Ascending aorta (tissue), 2 donors: ENCODE data around the gene ADK. TPM values are rescaled to one million over a fixed set of nuclear protein-coding genes. Genes with fewer than 3 reads are reported as not detected.
"Not testable (repeated sequence)": the region's sequence is repeated elsewhere in the genome, so short reads cannot be mapped to it uniquely, and the experiment has no call there.

Experiments used
- DNase-seq, 2 donors: peaks; one replicate each; pipeline ENCODE4 v3.0.0-alpha.2; 2019; ENCODE audit warnings: low spot score in 2 of 2
- H3K27ac ChIP-seq, 2 donors: fragments of 200-600 bp; sonication (generic); one replicate each; pipeline ENCODE4 v1.5.1; 2016 to 2017; ENCODE audit warnings: mild to moderate bottlenecking in 1 of 2
- H3K27me3 ChIP-seq: fragments of 200-600 bp; sonication (generic); one replicate; pipeline ENCODE4 v1.5.1; 2017
- H3K36me3 ChIP-seq, 2 donors: fragments of 200-600 bp; sonication (generic); one replicate each; pipeline ENCODE4 v1.5.1; 2016
- H3K4me1 ChIP-seq, 2 donors: fragments of 200-600 bp; sonication (generic); one replicate each; pipeline ENCODE4 v1.5.1; 2016 to 2017; ENCODE audit warnings: mild to moderate bottlenecking in 1 of 2
- H3K4me3 ChIP-seq, 2 donors: fragments of 200-600 bp; sonication (generic); one replicate each; pipeline ENCODE4 v1.5.1; 2016 to 2017; ENCODE audit warnings: mild to moderate bottlenecking in 1 of 2
- H3K9me3 ChIP-seq, 2 donors: fragments of 200-600 bp; sonication (generic); one replicate each; pipeline ENCODE4 v1.5.1; 2016
- intact Hi-C: fragments of 100-400 bp; cut with DNase I; formaldehyde crosslinking; loops from one replicate; pipeline ENCODE4 v1.15.1; 2023
- total RNA-seq: library from RNA; depleted of rRNA; stranded (reverse); fragments of >200 nt; gene quantifications from one replicate; pipeline ENCODE4 v1.1.0, GENCODE V29; 2016
- TF ChIP-seq, protein P1 (sequence below), 3 experiments: fragments of 200-600 bp in 2 of 3; fragments of 450-650 bp in 1 of 3; sonication (generic) in 2 of 3; IDR thresholded peaks; one replicate each; pipeline ENCODE4 v1.5.1; 2016 to 2019; ENCODE audit warnings: antibody characterized with exemption in 3 of 3, mild to moderate bottlenecking in 1 of 3, moderate library complexity in 1 of 3

Gene ADK
- total RNA-seq, 1 donor from 2014 or later = 2.4 TPM

DNA sequence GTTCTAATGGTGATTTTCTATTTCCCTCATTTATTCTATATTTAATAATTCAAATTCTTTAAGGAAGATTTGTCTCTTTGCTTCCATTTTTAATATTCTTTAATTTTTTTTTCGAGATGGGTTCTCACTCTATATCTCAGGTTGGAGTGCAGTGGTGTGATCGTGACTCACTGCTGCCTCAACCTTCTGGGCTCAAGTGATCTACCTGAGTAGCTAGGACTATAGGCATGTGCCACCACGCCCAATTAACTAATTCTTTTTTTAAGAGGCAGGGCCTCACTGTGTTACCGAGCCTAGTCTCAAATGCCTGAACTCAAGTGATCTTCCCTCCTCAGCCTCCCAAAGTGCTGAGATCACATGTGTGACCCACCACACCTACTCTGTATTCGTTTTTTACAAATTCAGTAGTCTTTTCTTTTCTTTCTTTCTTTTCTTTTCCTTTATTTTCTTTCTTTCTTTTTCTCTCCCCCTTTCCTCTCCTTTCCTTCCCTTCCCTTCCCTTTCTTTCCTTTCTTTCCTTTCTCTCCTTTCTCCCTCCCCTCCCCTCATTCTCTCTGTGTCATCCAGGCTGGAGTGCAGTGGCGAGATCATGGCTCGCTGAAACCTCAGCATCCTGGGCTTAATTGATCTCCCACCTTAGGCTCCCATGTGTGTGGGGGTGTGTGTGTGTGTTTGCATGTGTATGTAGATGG lies 323.1 kb downstream of the ADK start:
- Histone ChIP-seq H3K27me3 (no peaks in the 10 kb centered on the region), H3K4me1 (no peaks in the 10 kb centered on the region), H3K9me3 (no peaks in the 10 kb centered on the region), H3K36me3 (no peaks in the 10 kb centered on the region), H3K27ac (no peak overlapping the region), H3K4me3 (no peak overlapping the region)
- TF ChIP-seq, protein P1, sequence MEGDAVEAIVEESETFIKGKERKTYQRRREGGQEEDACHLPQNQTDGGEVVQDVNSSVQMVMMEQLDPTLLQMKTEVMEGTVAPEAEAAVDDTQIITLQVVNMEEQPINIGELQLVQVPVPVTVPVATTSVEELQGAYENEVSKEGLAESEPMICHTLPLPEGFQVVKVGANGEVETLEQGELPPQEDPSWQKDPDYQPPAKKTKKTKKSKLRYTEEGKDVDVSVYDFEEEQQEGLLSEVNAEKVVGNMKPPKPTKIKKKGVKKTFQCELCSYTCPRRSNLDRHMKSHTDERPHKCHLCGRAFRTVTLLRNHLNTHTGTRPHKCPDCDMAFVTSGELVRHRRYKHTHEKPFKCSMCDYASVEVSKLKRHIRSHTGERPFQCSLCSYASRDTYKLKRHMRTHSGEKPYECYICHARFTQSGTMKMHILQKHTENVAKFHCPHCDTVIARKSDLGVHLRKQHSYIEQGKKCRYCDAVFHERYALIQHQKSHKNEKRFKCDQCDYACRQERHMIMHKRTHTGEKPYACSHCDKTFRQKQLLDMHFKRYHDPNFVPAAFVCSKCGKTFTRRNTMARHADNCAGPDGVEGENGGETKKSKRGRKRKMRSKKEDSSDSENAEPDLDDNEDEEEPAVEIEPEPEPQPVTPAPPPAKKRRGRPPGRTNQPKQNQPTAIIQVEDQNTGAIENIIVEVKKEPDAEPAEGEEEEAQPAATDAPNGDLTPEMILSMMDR (IDR thresholded peaks at IDR 0.05) = no peak
- intact Hi-C loops = no loop called here
- DNase-seq = no peak

DNA sequence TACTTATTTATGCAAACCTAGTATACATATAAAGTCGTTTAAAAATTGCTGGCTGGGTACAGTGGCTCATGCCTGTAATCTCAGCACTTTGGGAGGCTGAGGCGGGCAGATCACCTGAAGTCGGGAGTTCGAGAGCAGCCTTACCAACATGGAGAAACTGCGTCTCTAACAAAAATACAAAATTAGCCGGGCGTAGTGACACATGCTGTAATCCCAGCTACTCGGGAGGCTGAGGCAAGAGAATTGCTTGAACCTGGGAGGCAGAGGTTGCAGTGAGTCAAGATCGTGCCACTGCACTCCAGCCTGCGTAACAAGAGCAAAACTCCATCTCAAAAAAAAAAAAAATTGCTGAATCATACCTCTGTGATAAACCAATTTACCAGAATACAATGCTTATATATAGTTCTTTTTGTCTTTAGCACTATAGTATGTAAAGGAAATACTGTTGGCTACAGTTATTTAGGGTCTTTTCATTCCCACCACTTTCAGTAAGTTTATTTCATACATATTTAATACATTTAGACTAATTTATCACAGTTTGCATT lies 325.2 kb downstream of the ADK start:
- intact Hi-C loops, H3K27ac ChIP-seq, H3K4me3 ChIP-seq, H3K36me3 ChIP-seq, H3K27me3 ChIP-seq, DNase-seq, H3K4me1 ChIP-seq, H3K9me3 ChIP-seq: not testable (repeated sequence)

- Histone ChIP-seq H3K27me3 (no peaks in the 10 kb centered on the region), H3K4me1 (no peaks in the 10 kb centered on the region), H3K9me3 (no peaks in the 10 kb centered on the region), H3K27ac (no peak overlapping the region), H3K4me3 (no peak overlapping the region), H3K36me3 (no peaks in the 10 kb centered on the region)
- no peak for DNase-seq
- intact Hi-C loops = no loop called here
- TF ChIP-seq, protein P1 (IDR thresholded peaks at IDR 0.05) = no peak
These were observed 329.8 kb downstream of the ADK start for GRCh38 chr10:74480778-74481177.

- TF ChIP-seq, protein P1 (IDR thresholded peaks at IDR 0.05) = no peak
- Histone ChIP-seq H3K27me3 (no peaks in the 10 kb centered on the region), H3K27ac (no peak overlapping the region), H3K4me1 (no peaks in the 10 kb centered on the region), H3K4me3 (no peak overlapping the region), H3K36me3 (no peaks in the 10 kb centered on the region), H3K9me3 (no peaks in the 10 kb centered on the region)
- intact Hi-C loops = no loop called here
- DNase-seq = no peak
These were observed 332.3 kb downstream of the ADK start for GRCh38 chr10:74483356-74483755.

- Histone ChIP-seq H3K36me3 (no peaks in the 10 kb centered on the region), H3K4me3 (no peak overlapping the region), H3K9me3 (no peaks in the 10 kb centered on the region), H3K27me3 (no peaks in the 10 kb centered on the region), H3K27ac (no peak overlapping the region), H3K4me1 (no peaks in the 10 kb centered on the region)
- intact Hi-C loops = no loop called here
- TF ChIP-seq, protein P1 (IDR thresholded peaks at IDR 0.05) = no peak
- DNase-seq = no peak
These were observed 334.3 kb downstream of the ADK start for GRCh38 chr10:74485283-74485682.

DNA sequence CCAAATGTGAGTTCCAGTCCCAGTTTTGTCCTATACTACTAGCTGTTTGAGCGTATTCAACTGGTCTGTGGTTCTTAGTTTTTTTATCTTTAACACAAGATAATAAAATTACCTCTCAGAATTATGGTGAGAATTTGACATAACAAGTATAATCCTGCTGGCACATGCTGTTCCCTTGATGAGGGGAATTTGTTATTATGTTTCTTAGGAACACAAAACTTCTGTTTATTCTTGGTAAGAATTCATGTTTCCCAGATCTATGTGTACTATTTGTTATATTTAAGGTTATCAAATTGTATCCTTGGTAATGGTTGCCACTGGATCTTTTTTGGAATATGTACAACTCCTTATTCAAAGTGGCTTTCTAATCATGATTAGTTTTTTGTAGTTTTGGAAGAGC lies 335.6 kb downstream of the ADK start:
- TF ChIP-seq, protein P1 (IDR thresholded peaks at IDR 0.05) = no peak
- Histone ChIP-seq H3K36me3 (no peaks in the 10 kb centered on the region), H3K27me3 (no peaks in the 10 kb centered on the region), H3K4me3 (no peak overlapping the region), H3K4me1 (no peaks in the 10 kb centered on the region), H3K9me3 (no peaks in the 10 kb centered on the region), H3K27ac (no peak overlapping the region)
- no peak for DNase-seq
- intact Hi-C loops = no loop called here
